ENCODE results near the gene CACHD1. TPM values are rescaled to one million over a fixed set of nuclear protein-coding genes. Genes with fewer than 3 reads are reported as not detected.

The CACHD1 gene
- total RNA-seq, 1 experiment from 2014 or later: 3.9 TPM

DNA sequence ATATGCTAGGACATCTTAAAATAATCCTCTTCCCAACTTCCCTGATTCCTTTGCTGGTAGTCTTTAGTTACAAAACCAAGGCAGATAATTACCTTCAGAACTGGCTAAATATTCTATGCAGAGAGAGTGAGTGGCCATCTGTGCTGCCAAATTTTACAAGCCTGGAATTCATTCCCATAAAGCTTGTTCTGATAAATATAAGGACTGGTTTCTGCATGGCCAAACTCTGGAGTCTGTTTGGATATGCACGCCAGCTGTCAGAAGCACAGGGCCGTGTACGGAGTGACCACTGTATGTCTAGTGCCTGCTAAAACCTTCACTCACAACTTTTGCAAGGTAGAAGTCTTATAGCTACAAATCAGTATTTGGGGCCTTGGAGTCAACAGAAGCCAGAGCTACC lies 208.4 kb downstream of the CACHD1 start:
- Mint-ChIP-seq H3K9me3 (ENCODE audit: unreplicated experiment) (no peaks in the 10 kb centered on the region), H3K4me3 (ENCODE audit: unreplicated experiment) (no peak overlapping the region), H3K36me3 (ENCODE audit: insufficient read depth, unreplicated experiment) (peaks cover 8% of the 10 kb centered on the region), H3K27me3 (ENCODE audit: insufficient read depth, unreplicated experiment) (no peaks in the 10 kb centered on the region), H3K4me1 (ENCODE audit: insufficient read depth, unreplicated experiment) (no peaks in the 10 kb centered on the region), H3K27ac (ENCODE audit: low read depth, unreplicated experiment) (no peak overlapping the region)
- TF ChIP-seq, protein P1, sequence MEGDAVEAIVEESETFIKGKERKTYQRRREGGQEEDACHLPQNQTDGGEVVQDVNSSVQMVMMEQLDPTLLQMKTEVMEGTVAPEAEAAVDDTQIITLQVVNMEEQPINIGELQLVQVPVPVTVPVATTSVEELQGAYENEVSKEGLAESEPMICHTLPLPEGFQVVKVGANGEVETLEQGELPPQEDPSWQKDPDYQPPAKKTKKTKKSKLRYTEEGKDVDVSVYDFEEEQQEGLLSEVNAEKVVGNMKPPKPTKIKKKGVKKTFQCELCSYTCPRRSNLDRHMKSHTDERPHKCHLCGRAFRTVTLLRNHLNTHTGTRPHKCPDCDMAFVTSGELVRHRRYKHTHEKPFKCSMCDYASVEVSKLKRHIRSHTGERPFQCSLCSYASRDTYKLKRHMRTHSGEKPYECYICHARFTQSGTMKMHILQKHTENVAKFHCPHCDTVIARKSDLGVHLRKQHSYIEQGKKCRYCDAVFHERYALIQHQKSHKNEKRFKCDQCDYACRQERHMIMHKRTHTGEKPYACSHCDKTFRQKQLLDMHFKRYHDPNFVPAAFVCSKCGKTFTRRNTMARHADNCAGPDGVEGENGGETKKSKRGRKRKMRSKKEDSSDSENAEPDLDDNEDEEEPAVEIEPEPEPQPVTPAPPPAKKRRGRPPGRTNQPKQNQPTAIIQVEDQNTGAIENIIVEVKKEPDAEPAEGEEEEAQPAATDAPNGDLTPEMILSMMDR (IDR thresholded peaks at IDR 0.05; ENCODE audit: unreplicated experiment): no peak
- ChIA-PET CTCF (interaction anchor here (0.5 to 7.0 kb wide), 8 partner anchors 13 to 410 kb away, joined by 3 to 41 read pairs (median 4); no protein-coding TSS in a partner anchor), POLR2A (interaction anchor here (0.8 kb wide), 1 partner anchor 384 kb away, joined by 3 read pairs; no protein-coding TSS in a partner anchor)
- intact Hi-C loops (cut with micrococcal nuclease): no loop called here
- DNase-seq (ENCODE audit: unreplicated experiment): no peak
- no TSS peak for BruUV-seq (replicated peaks)

DNA sequence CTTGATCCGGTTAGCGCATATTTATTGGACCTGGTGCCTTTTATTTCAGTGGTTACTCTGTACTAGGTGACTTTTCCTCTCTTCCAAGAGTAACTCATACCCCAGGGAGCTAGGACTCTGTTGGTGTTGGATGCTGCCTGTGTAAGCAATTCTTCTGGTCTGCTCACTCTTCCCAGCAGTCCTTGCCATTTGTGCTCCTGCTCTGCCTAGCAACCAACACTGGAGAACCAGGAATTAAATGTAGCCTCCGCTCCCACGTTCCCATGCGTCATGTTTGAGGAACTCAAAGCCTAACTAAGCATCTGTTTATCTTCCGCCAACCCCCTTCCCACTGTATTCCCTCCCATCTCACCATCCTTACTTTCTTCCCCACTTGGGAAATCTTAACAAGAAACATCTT lies 209.2 kb downstream of the CACHD1 start:
- Mint-ChIP-seq H3K4me1 (ENCODE audit: insufficient read depth, unreplicated experiment) (no peaks in the 10 kb centered on the region), H3K36me3 (ENCODE audit: insufficient read depth, unreplicated experiment) (peaks cover 6% of the 10 kb centered on the region), H3K9me3 (ENCODE audit: unreplicated experiment) (no peaks in the 10 kb centered on the region), H3K27me3 (ENCODE audit: insufficient read depth, unreplicated experiment) (no peaks in the 10 kb centered on the region), H3K4me3 (ENCODE audit: unreplicated experiment) (no peak overlapping the region), H3K27ac (ENCODE audit: low read depth, unreplicated experiment) (no peak overlapping the region)
- intact Hi-C loops (cut with micrococcal nuclease): no loop called here
- BruUV-seq (replicated peaks): no TSS peak
- DNase-seq (ENCODE audit: unreplicated experiment): no peak
- ChIA-PET CTCF (interaction anchor here (0.6 to 7.0 kb wide), 7 partner anchors 12 to 434 kb away, joined by 3 to 41 read pairs (median 4); no protein-coding TSS in a partner anchor), POLR2A (no interaction called here)
- TF ChIP-seq, protein P1 (IDR thresholded peaks at IDR 0.05; ENCODE audit: unreplicated experiment): no peak

DNA sequence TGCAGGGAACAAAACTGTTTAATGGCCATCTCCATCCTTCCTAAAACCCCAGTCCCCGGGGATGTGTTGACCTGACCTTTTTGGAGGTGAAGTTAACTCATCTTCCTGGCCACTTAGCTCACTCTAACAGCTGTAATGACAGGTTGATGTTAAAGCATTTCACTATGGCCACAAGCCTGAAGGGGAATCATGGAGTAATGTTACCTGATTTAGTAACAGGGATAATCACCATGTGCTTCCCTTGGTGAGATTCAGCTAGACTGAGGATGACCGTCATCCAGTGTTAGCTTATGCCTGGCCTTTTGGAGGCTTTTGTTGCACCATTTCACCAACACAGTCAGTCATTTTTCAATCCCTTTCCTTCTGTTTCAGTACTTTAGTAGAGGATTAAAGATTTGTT lies 210.7 kb downstream of the CACHD1 start:
- no TSS peak for BruUV-seq (replicated peaks)
- DNase-seq (ENCODE audit: unreplicated experiment): no peak
- intact Hi-C loops (cut with micrococcal nuclease): no loop called here
- Mint-ChIP-seq H3K4me1 (ENCODE audit: insufficient read depth, unreplicated experiment) (no peaks in the 10 kb centered on the region), H3K9me3 (ENCODE audit: unreplicated experiment) (no peaks in the 10 kb centered on the region), H3K4me3 (ENCODE audit: unreplicated experiment) (no peak overlapping the region), H3K27me3 (ENCODE audit: insufficient read depth, unreplicated experiment) (no peaks in the 10 kb centered on the region), H3K27ac (ENCODE audit: low read depth, unreplicated experiment) (no peak overlapping the region), H3K36me3 (ENCODE audit: insufficient read depth, unreplicated experiment) (peaks cover 6% of the 10 kb centered on the region)
- POLR2A ChIA-PET: interaction anchor here (0.6 kb wide), 1 partner anchor 94 kb away, joined by 5 read pairs; no protein-coding TSS in a partner anchor
- CTCF ChIA-PET: interaction anchor here (0.6 to 7.0 kb wide), 5 partner anchors 27 to 415 kb away, joined by 3 to 41 read pairs (median 4); no protein-coding TSS in a partner anchor
- TF ChIP-seq, protein P1 (IDR thresholded peaks at IDR 0.05; ENCODE audit: unreplicated experiment): no peak

DNA sequence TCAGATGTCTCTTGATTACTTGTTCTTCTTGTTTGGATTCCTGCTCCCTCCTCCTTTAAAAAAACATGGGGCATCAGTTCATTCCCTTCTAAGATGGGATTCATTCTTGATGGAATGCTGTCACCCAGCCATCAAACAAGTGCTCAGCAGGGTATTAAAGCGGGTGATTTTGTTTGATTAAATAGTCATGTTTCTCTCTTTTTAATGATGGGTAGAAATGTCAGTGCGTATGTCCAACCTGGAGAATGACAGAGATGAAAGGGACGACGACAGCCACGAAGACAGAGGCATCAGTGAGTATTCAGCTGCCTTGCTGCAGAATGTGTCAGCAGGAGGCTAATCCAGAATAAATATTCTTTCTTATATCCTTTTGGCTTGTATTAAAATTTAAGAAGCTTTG lies 211.1 kb downstream of the CACHD1 start:
- intact Hi-C loops (cut with micrococcal nuclease): no loop called here
- ChIA-PET POLR2A (no interaction called here), CTCF (interaction anchor here (0.6 to 7.0 kb wide), 6 partner anchors 17 to 413 kb away, joined by 3 to 41 read pairs (median 3); no protein-coding TSS in a partner anchor)
- H3K27ac Mint-ChIP-seq (ENCODE audit: low read depth, unreplicated experiment): no peak overlapping the region
- no TSS peak for BruUV-seq (replicated peaks)
- H3K9me3 Mint-ChIP-seq (ENCODE audit: unreplicated experiment): no peaks in the 10 kb centered on the region
- H3K36me3 Mint-ChIP-seq (ENCODE audit: insufficient read depth, unreplicated experiment): peaks cover 6% of the 10 kb centered on the region
- TF ChIP-seq, protein P1 (IDR thresholded peaks at IDR 0.05; ENCODE audit: unreplicated experiment): no peak
- no peaks in the 10 kb centered on the region for H3K27me3 Mint-ChIP-seq (ENCODE audit: insufficient read depth, unreplicated experiment)
- no peaks in the 10 kb centered on the region for H3K4me1 Mint-ChIP-seq (ENCODE audit: insufficient read depth, unreplicated experiment)
- DNase-seq (ENCODE audit: unreplicated experiment): no peak
- H3K4me3 Mint-ChIP-seq (ENCODE audit: unreplicated experiment): no peak overlapping the region
